ENCODE results near the gene MPZ. TPM values are rescaled to one million over a fixed set of nuclear protein-coding genes. Genes with fewer than 3 reads are reported as not detected.
"Not testable (repeated sequence)": the region's sequence is repeated elsewhere in the genome, so short reads cannot be mapped to it uniquely, and the experiment has no call there.

MPZ gene
- total and polyA plus RNA-seq, 2 donors from 2014 or later = 3.0 to 4.1 TPM

- Histone ChIP-seq H3K9me3 (ENCODE audit: control insufficient read depth in 2 of 3, insufficient read depth in 1 of 3, low read length in 3 of 3) (no peaks in the 10 kb centered on the region), H3K4me3 (ENCODE audit: low read length in 3 of 3) (no peak overlapping the region), H3K27me3 (ENCODE audit: control insufficient read depth, insufficient read depth, low read length) (no peaks in the 10 kb centered on the region), H3K9ac (ENCODE audit: low read length in 3 of 3) (no peak overlapping the region), H3K36me3 (ENCODE audit: control insufficient read depth in 2 of 3, insufficient read depth in 3 of 3, low read length in 3 of 3) (peaks cover 2 to 32% (median 11%) of the 10 kb centered on the region in 3 donors), H3K27ac (ENCODE audit: low read depth in 2 of 2, low read length in 2 of 2) (peak overlapping the region in 1 of 2 donors; percentile 45), H3K4me1 (ENCODE audit: control insufficient read depth in 2 of 3, insufficient read depth in 2 of 3, low read depth in 1 of 3, low read length in 3 of 3) (peaks cover 0 to 4% (median 0%) of the 10 kb centered on the region in 3 donors)
- TF ChIP-seq CTCF (IDR thresholded peaks at IDR 0.05; ENCODE audit: borderline replicate concordance, extremely low read depth, insufficient read depth) = no peak
- FAIRE-seq (no peak), DNase-seq (no peak)
- intact Hi-C loops (cut with DNase I) = no loop called here
Measured at GRCh38 chr1:161335796-161336195, 26.0 kb upstream of the MPZ start.

GRCh38 chr1:161333166-161333565, 23.4 kb upstream of the MPZ start:
- H3K4me1 ChIP-seq (ENCODE audit: control insufficient read depth in 2 of 3, insufficient read depth in 2 of 3, low read depth in 1 of 3, low read length in 3 of 3) = peaks cover 0 to 4% (median 0%) of the 10 kb centered on the region in 3 donors
- no peak for TF ChIP-seq CTCF (IDR thresholded peaks at IDR 0.05; ENCODE audit: borderline replicate concordance, extremely low read depth, insufficient read depth)
- no peak overlapping the region for H3K4me3 ChIP-seq (ENCODE audit: low read length in 3 of 3)
- no peaks in the 10 kb centered on the region for H3K9me3 ChIP-seq (ENCODE audit: control insufficient read depth in 2 of 3, insufficient read depth in 1 of 3, low read length in 3 of 3)
- intact Hi-C loops (cut with DNase I) = no loop called here
- H3K36me3 ChIP-seq (ENCODE audit: control insufficient read depth in 2 of 3, insufficient read depth in 3 of 3, low read length in 3 of 3) = peaks cover 4 to 53% (median 17%) of the 10 kb centered on the region in 3 donors
- H3K9ac ChIP-seq (ENCODE audit: low read length in 3 of 3) = no peak overlapping the region
- no peaks in the 10 kb centered on the region for H3K27me3 ChIP-seq (ENCODE audit: control insufficient read depth, insufficient read depth, low read length)
- no peak for DNase-seq
- no peak for FAIRE-seq
- H3K27ac ChIP-seq (ENCODE audit: low read depth in 2 of 2, low read length in 2 of 2) = no peak overlapping the region

- Histone ChIP-seq H3K9me3 (ENCODE audit: control insufficient read depth in 2 of 3, insufficient read depth in 1 of 3, low read length in 3 of 3) (no peaks in the 10 kb centered on the region), H3K27me3 (ENCODE audit: control insufficient read depth, insufficient read depth, low read length) (no peaks in the 10 kb centered on the region), H3K9ac (ENCODE audit: low read length in 3 of 3) (no peak overlapping the region), H3K4me1 (ENCODE audit: control insufficient read depth in 2 of 3, insufficient read depth in 2 of 3, low read depth in 1 of 3, low read length in 3 of 3) (no peaks in the 10 kb centered on the region), H3K27ac (ENCODE audit: low read depth in 2 of 2, low read length in 2 of 2) (no peak overlapping the region), H3K4me3 (ENCODE audit: low read length in 3 of 3) (no peak overlapping the region), H3K36me3 (ENCODE audit: control insufficient read depth in 2 of 3, insufficient read depth in 3 of 3, low read length in 3 of 3) (peaks cover 4 to 55% (median 17%) of the 10 kb centered on the region in 3 donors)
- no peak for TF ChIP-seq CTCF (IDR thresholded peaks at IDR 0.05; ENCODE audit: borderline replicate concordance, extremely low read depth, insufficient read depth)
- FAIRE-seq = no peak
- DNase-seq = no peak
- intact Hi-C loops (cut with DNase I) = no loop called here
Measured at GRCh38 chr1:161330346-161330745, 20.6 kb upstream of the MPZ start.

- no peak for TF ChIP-seq CTCF (IDR thresholded peaks at IDR 0.05; ENCODE audit: borderline replicate concordance, extremely low read depth, insufficient read depth)
- Histone ChIP-seq H3K4me3 (ENCODE audit: low read length in 3 of 3) (no peak overlapping the region), H3K4me1 (ENCODE audit: control insufficient read depth in 2 of 3, insufficient read depth in 2 of 3, low read depth in 1 of 3, low read length in 3 of 3) (peaks cover 0 to 3% (median 0%) of the 10 kb centered on the region in 3 donors), H3K9me3 (ENCODE audit: control insufficient read depth in 2 of 3, insufficient read depth in 1 of 3, low read length in 3 of 3) (no peaks in the 10 kb centered on the region), H3K9ac (ENCODE audit: low read length in 3 of 3) (no peak overlapping the region), H3K27ac (ENCODE audit: low read depth in 2 of 2, low read length in 2 of 2) (no peak overlapping the region), H3K36me3 (ENCODE audit: control insufficient read depth in 2 of 3, insufficient read depth in 3 of 3, low read length in 3 of 3) (peaks cover 2 to 24% (median 5%) of the 10 kb centered on the region in 3 donors), H3K27me3 (ENCODE audit: control insufficient read depth, insufficient read depth, low read length) (no peaks in the 10 kb centered on the region)
- no peak for DNase-seq
- intact Hi-C loops (cut with DNase I) = no loop called here
- FAIRE-seq = no peak
Measured at GRCh38 chr1:161324020-161324419, 14.3 kb upstream of the MPZ start.

GRCh38 chr1:161315841-161316674, 6.3 kb upstream of the MPZ start:
- H3K36me3 ChIP-seq (ENCODE audit: control insufficient read depth in 2 of 3, insufficient read depth in 3 of 3, low read length in 3 of 3); H3K4me3 ChIP-seq (ENCODE audit: low read length in 3 of 3); H3K9me3 ChIP-seq (ENCODE audit: control insufficient read depth in 2 of 3, insufficient read depth in 1 of 3, low read length in 3 of 3); H3K27me3 ChIP-seq (ENCODE audit: control insufficient read depth, insufficient read depth, low read length); H3K9ac ChIP-seq (ENCODE audit: low read length in 3 of 3); H3K27ac ChIP-seq (ENCODE audit: low read depth in 2 of 2, low read length in 2 of 2); FAIRE-seq; intact Hi-C loops (cut with DNase I); DNase-seq: not testable (repeated sequence)
- peaks cover 0 to 11% (median 9%) of the 10 kb centered on the region in 3 donors for H3K4me1 ChIP-seq (ENCODE audit: control insufficient read depth in 2 of 3, insufficient read depth in 2 of 3, low read depth in 1 of 3, low read length in 3 of 3)

All from kidney (tissue), 14 donors.